Type B pancreatic cell (in vitro differentiated cells): ENCODE results near the gene ADAM10. TPM values are rescaled to one million over a fixed set of nuclear protein-coding genes. Genes with fewer than 3 reads are reported as not detected.

Experiments used
- DNase-seq: peaks from one replicate; pipeline ENCODE4 v3.0.0; 2021; ENCODE audit warnings: mixed read lengths; ENCODE audit not compliant: unreplicated experiment; ENCODE audit errors: extremely low spot score
- H3K27ac Mint-ChIP-seq: 2 replicates; pipeline ENCODE4 v1.8.0; 2021; ENCODE audit warnings: mild to moderate bottlenecking, mixed read lengths
- H3K27me3 Mint-ChIP-seq: 2 replicates; pipeline ENCODE4 v1.8.0; 2021; ENCODE audit warnings: mixed read lengths
- H3K36me3 Mint-ChIP-seq: 2 replicates; pipeline ENCODE4 v1.8.0; 2021; ENCODE audit warnings: mixed read lengths
- H3K4me1 Mint-ChIP-seq: one replicate; pipeline ENCODE4 v1.8.0; 2021; ENCODE audit warnings: mixed read lengths; ENCODE audit not compliant: unreplicated experiment
- H3K4me3 Mint-ChIP-seq: 2 replicates; pipeline ENCODE4 v1.8.0; 2021; ENCODE audit warnings: mild to moderate bottlenecking, mixed read lengths
- H3K9me3 Mint-ChIP-seq: 2 replicates; pipeline ENCODE4 v1.8.0; 2021; ENCODE audit warnings: mixed read lengths
- total RNA-seq: library from RNA; stranded (reverse); gene quantifications from 2 replicates; pipeline ENCODE4 v1.2.1, GENCODE V29; 2021; ENCODE audit warnings: low replicate concordance
- TF ChIP-seq, protein P1 (sequence below): fragments of 200-600 bp; sonication (generic); conservative IDR thresholded peaks from 2 replicates; pipeline ENCODE4 v1.5.0; 2021; ENCODE audit warnings: antibody characterized with exemption, mild to moderate bottlenecking

The ADAM10 gene
- total RNA-seq, 1 donor from 2014 or later, result 228 TPM

- no peaks in the 10 kb centered on the region for H3K9me3 Mint-ChIP-seq
- H3K4me3 Mint-ChIP-seq, result peak overlapping the region; percentile 88
- H3K36me3 Mint-ChIP-seq, result peaks cover 13% of the 10 kb centered on the region
- H3K4me1 Mint-ChIP-seq, result peaks cover 46% of the 10 kb centered on the region
- no peak for DNase-seq
- H3K27me3 Mint-ChIP-seq, result no peaks in the 10 kb centered on the region
- TF ChIP-seq, protein P1, sequence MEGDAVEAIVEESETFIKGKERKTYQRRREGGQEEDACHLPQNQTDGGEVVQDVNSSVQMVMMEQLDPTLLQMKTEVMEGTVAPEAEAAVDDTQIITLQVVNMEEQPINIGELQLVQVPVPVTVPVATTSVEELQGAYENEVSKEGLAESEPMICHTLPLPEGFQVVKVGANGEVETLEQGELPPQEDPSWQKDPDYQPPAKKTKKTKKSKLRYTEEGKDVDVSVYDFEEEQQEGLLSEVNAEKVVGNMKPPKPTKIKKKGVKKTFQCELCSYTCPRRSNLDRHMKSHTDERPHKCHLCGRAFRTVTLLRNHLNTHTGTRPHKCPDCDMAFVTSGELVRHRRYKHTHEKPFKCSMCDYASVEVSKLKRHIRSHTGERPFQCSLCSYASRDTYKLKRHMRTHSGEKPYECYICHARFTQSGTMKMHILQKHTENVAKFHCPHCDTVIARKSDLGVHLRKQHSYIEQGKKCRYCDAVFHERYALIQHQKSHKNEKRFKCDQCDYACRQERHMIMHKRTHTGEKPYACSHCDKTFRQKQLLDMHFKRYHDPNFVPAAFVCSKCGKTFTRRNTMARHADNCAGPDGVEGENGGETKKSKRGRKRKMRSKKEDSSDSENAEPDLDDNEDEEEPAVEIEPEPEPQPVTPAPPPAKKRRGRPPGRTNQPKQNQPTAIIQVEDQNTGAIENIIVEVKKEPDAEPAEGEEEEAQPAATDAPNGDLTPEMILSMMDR, result no peak
- peak overlapping the region; percentile 73 for H3K27ac Mint-ChIP-seq
These were observed 3.3 kb downstream of the ADAM10 start for GRCh38 chr15:58746174-58746573.

- H3K27me3 Mint-ChIP-seq, result no peaks in the 10 kb centered on the region
- H3K4me3 Mint-ChIP-seq, result peak overlapping the region; percentile 50
- peaks cover 47% of the 10 kb centered on the region for H3K4me1 Mint-ChIP-seq
- TF ChIP-seq, protein P1, result no peak
- peaks cover 11% of the 10 kb centered on the region for H3K36me3 Mint-ChIP-seq
- H3K27ac Mint-ChIP-seq, result peak overlapping the region; percentile 30
- H3K9me3 Mint-ChIP-seq, result no peaks in the 10 kb centered on the region
- no peak for DNase-seq
These were observed 6.5 kb downstream of the ADAM10 start for GRCh38 chr15:58742819-58743502.

- Mint-ChIP-seq H3K27me3 (no peaks in the 10 kb centered on the region), H3K36me3 (peaks cover 9% of the 10 kb centered on the region), H3K4me3 (peak overlapping the region; percentile 50), H3K4me1 (peaks cover 42% of the 10 kb centered on the region), H3K27ac (peak overlapping the region; percentile 30), H3K9me3 (no peaks in the 10 kb centered on the region)
- no peak for DNase-seq
- TF ChIP-seq, protein P1, result no peak
These were observed 7.3 kb downstream of the ADAM10 start for GRCh38 chr15:58742022-58742813.

- TF ChIP-seq, protein P1, result no peak
- Mint-ChIP-seq H3K4me3 (peak overlapping the region; percentile 0), H3K36me3 (peaks cover 9% of the 10 kb centered on the region), H3K27me3 (no peaks in the 10 kb centered on the region), H3K4me1 (peaks cover 41% of the 10 kb centered on the region), H3K9me3 (no peaks in the 10 kb centered on the region), H3K27ac (no peak overlapping the region)
- DNase-seq, result no peak
These were observed 8.5 kb downstream of the ADAM10 start for GRCh38 chr15:58741032-58741431.

DNA sequence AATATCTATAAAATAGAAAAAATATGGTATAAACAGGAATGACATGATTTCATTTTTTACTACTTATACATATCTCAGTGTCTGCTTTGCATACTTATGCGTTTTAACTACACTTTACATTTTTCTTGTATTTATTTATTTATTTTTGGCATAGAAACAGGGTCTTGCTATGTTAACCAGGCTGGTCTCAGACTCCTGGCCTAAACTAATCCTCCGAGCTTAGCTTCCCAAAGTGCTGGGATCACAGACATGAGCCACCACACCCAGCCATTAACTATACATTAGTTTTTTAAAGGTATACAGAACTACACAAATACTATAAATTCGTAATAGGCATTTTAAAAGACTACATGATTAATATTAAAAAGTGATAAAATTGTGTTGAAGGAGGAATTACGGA is 9.1 kb downstream of the ADAM10 start:
- TF ChIP-seq, protein P1, result no peak
- Mint-ChIP-seq H3K27ac (no peak overlapping the region), H3K4me1 (peaks cover 43% of the 10 kb centered on the region), H3K36me3 (peaks cover 8% of the 10 kb centered on the region), H3K27me3 (no peaks in the 10 kb centered on the region), H3K4me3 (no peak overlapping the region), H3K9me3 (no peaks in the 10 kb centered on the region)
- DNase-seq, result no peak
